HFFc6 (cell line): ENCODE measurements around the gene CERS6. TPM values are rescaled to one million over a fixed set of nuclear protein-coding genes. Genes with fewer than 3 reads are reported as not detected.

ENCODE experiments used
- DNase-seq: peaks from one replicate; pipeline ENCODE4 v3.0.0-alpha.2; 2018
- H3K27ac Mint-ChIP-seq: 2 replicates; pipeline ENCODE4 v1.8.0; 2020; ENCODE audit warnings: mild to moderate bottlenecking, mixed read lengths
- H3K27me3 Mint-ChIP-seq: 2 replicates; pipeline ENCODE4 v1.8.0; 2021; ENCODE audit warnings: mild to moderate bottlenecking, moderate library complexity, mixed read lengths; ENCODE audit not compliant: insufficient read depth
- H3K36me3 Mint-ChIP-seq: 2 replicates; pipeline ENCODE4 v1.8.0; 2021; ENCODE audit warnings: low read depth, mixed read lengths
- H3K4me1 Mint-ChIP-seq: 2 replicates; pipeline ENCODE4 v1.8.0; 2020; ENCODE audit warnings: low read depth, mixed read lengths
- H3K4me3 Mint-ChIP-seq: 2 replicates; pipeline ENCODE4 v1.8.0; 2020; ENCODE audit warnings: mild to moderate bottlenecking, moderate library complexity, mixed read lengths
- H3K9me3 Mint-ChIP-seq: 2 replicates; pipeline ENCODE4 v1.8.0; 2020; ENCODE audit warnings: mild to moderate bottlenecking, mixed read lengths
- CTCF ChIP-seq: fragments of 200-600 bp; sonication (generic); IDR thresholded peaks from 2 replicates; pipeline ENCODE4 v1.5.0; 2021; ENCODE audit warnings: antibody characterized with exemption, mild to moderate bottlenecking
- total RNA-seq, 6 experiments: library from RNA; stranded (reverse); fragmentation: NEBNext Ultra II Directional; extraction: Animal tissue kit (Norgen Biotek cat#: 25700); gene quantifications; 2 replicates in 1 of 6; 3 replicates in 5 of 6; pipeline ENCODE4 v1.2.3, GENCODE V29; 2021

CERS6 gene
- total RNA-seq, 6 experiments from 2014 or later: 6.2 to 9.9 (median 7.5) TPM

GRCh38 chr2:168424971-168425370, 31.1 kb upstream of the CERS6 start:
- Mint-ChIP-seq H3K4me1 (no peaks in the 10 kb centered on the region; the same call in 1 of the 2 replicates), H3K27me3 (peaks cover 9% of the 10 kb centered on the region), H3K9me3 (no peaks in the 10 kb centered on the region), H3K27ac (no peak overlapping the region), H3K36me3 (no peaks in the 10 kb centered on the region), H3K4me3 (no peak overlapping the region)
- DNase-seq: no peak
- no peak for TF ChIP-seq CTCF

- no peaks in the 10 kb centered on the region for H3K36me3 Mint-ChIP-seq
- no peaks in the 10 kb centered on the region for H3K9me3 Mint-ChIP-seq
- H3K27me3 Mint-ChIP-seq: peaks cover 9% of the 10 kb centered on the region
- DNase-seq: no peak
- no peak overlapping the region for H3K4me3 Mint-ChIP-seq
- no peak for TF ChIP-seq CTCF
- H3K27ac Mint-ChIP-seq: no peak overlapping the region
- H3K4me1 Mint-ChIP-seq: no peaks in the 10 kb centered on the region; the same call in 1 of the 2 replicates
These were observed 29.2 kb upstream of the CERS6 start for GRCh38 chr2:168426861-168427260.

GRCh38 chr2:168427451-168427850, 28.6 kb upstream of the CERS6 start:
- peak; percentile 48 for DNase-seq
- H3K9me3 Mint-ChIP-seq: no peaks in the 10 kb centered on the region
- H3K27ac Mint-ChIP-seq: no peak overlapping the region
- H3K4me1 Mint-ChIP-seq: no peaks in the 10 kb centered on the region; the same call in 1 of the 2 replicates
- no peaks in the 10 kb centered on the region for H3K36me3 Mint-ChIP-seq
- TF ChIP-seq CTCF: no peak
- H3K27me3 Mint-ChIP-seq: peaks cover 5% of the 10 kb centered on the region
- no peak overlapping the region for H3K4me3 Mint-ChIP-seq

GRCh38 chr2:168428431-168428830, 27.6 kb upstream of the CERS6 start:
- Mint-ChIP-seq H3K4me1 (no peaks in the 10 kb centered on the region; the same call in 1 of the 2 replicates), H3K9me3 (no peaks in the 10 kb centered on the region), H3K4me3 (no peak overlapping the region), H3K27ac (no peak overlapping the region), H3K27me3 (peaks cover 5% of the 10 kb centered on the region), H3K36me3 (no peaks in the 10 kb centered on the region)
- no peak for DNase-seq
- TF ChIP-seq CTCF: no peak

- no peak for TF ChIP-seq CTCF
- DNase-seq: no peak
- Mint-ChIP-seq H3K4me1 (no peaks in the 10 kb centered on the region; the same call in 1 of the 2 replicates), H3K4me3 (no peak overlapping the region), H3K36me3 (no peaks in the 10 kb centered on the region), H3K9me3 (no peaks in the 10 kb centered on the region), H3K27ac (no peak overlapping the region), H3K27me3 (peaks cover 5% of the 10 kb centered on the region; the same call in 1 of the 2 replicates)
These were observed 26.1 kb upstream of the CERS6 start for GRCh38 chr2:168429988-168430387.

GRCh38 chr2:168430431-168430830, 25.6 kb upstream of the CERS6 start:
- H3K9me3 Mint-ChIP-seq: no peaks in the 10 kb centered on the region
- TF ChIP-seq CTCF: no peak
- H3K4me1 Mint-ChIP-seq: no peaks in the 10 kb centered on the region; the same call in 1 of the 2 replicates
- peaks cover 3% of the 10 kb centered on the region; the same call in 1 of the 2 replicates for H3K27me3 Mint-ChIP-seq
- H3K27ac Mint-ChIP-seq: no peak overlapping the region
- DNase-seq: no peak
- H3K4me3 Mint-ChIP-seq: no peak overlapping the region
- no peaks in the 10 kb centered on the region for H3K36me3 Mint-ChIP-seq
